ENCODE measurements around the gene PWP2. TPM values are rescaled to one million over a fixed set of nuclear protein-coding genes. Genes with fewer than 3 reads are reported as not detected.
"Not testable (repeated sequence)": the region's sequence is repeated elsewhere in the genome, so short reads cannot be mapped to it uniquely, and the experiment has no call there.

The PWP2 gene
- 10 to 100 TPM in 3 of 9 donors, 1 to 10 TPM in 6; 4.0 to 33.0 (median 5.8) TPM for total RNA-seq
- 1 to 10 TPM in 2 of 3 donors, under 1 TPM in 1; 0.09 to 5.7 (median 4.0) TPM for polyA plus RNA-seq
- long read RNA-seq, donor 1 = 0 reads
- long read RNA-seq, donor 2 = 0 reads
- long read RNA-seq, donor 3 = 0 reads
- long read RNA-seq, donor 4 = 0 reads
- long read RNA-seq, donor 5, partial matches to known transcripts = 1 of 5 reads
- long read RNA-seq, donor 5, other reads (novel, unspliced or antisense) = 2 of 5 reads
- long read RNA-seq, donor 6, transcript PWP2-201 (21 exons, 3,297 nt) = major isoform, 8 of 9 reads
- long read RNA-seq, donor 6, partial matches to known transcripts = 1 of 9 reads
- long read RNA-seq, donor 6, other reads (novel, unspliced or antisense) = 0 of 9 reads
- long read RNA-seq, donor 7 = 0 reads
- long read RNA-seq, donor 8, partial matches to known transcripts = 0 of 3 reads
- long read RNA-seq, donor 8, other reads (novel, unspliced or antisense) = 0 of 3 reads
- long read RNA-seq, donor 9, partial matches to known transcripts = 0 of 3 reads
- long read RNA-seq, donor 9, other reads (novel, unspliced or antisense) = 0 of 3 reads
- long read RNA-seq, donor 10 = 0 reads

GRCh38 chr21:44107026-44107501 lies at the start of gene PWP2:
PWP2 (plus strand) TSS chr21:44107399; CDS start chr21:44107417, 18 bp downstream.
- H3K27me3 ChIP-seq; H3K4me1 ChIP-seq (replicated peaks in 1 of 2); H3K9me3 ChIP-seq (replicated peaks in 1 of 3); intact Hi-C loops (cut with DNase I); H3K36me3 ChIP-seq (replicated peaks in 1 of 2): not testable (repeated sequence)
- peak within 1 kb of the TSS in 1 of 5 donors; percentile 69 for H3K27ac ChIP-seq
- H3K4me3 ChIP-seq = peak within 1 kb of the TSS in 1 of 4 donors; percentile 42
- peak; percentile 12 to 71 (median 27) for DNase-seq
- WGBS, 4 donors = 0% methylated on average over 13 of the region's 66 CpGs; no CpG with 5 or more reads in 3 of the 4 donors

GRCh38 chr21:44057960-44058651 lies 49.1 kb upstream of the PWP2 start:
- WGBS, 4 donors = 93 to 94% (median 94%) methylated on average over 15 of the region's 15 CpGs
- Histone ChIP-seq H3K4me3 (no peak overlapping the region), H3K27me3 (no peaks in the 10 kb centered on the region), H3K9me3 (replicated peaks in 1 of 3) (no peaks in the 10 kb centered on the region), H3K27ac (no peak overlapping the region), H3K4me1 (replicated peaks in 1 of 2) (no peaks in the 10 kb centered on the region), H3K36me3 (replicated peaks in 1 of 2) (peaks cover 0 to 17% of the 10 kb centered on the region in 2 donors)
- TF ChIP-seq POLR2A (IDR thresholded peaks at IDR 0.05) = no peak
- no peak for TF ChIP-seq CTCF (IDR thresholded peaks at IDR 0.05)
- intact Hi-C loops (cut with DNase I) = no loop called here
- DNase-seq = peak in 1 of 7 donors; percentile 30

GRCh38 chr21:44058652-44058964 lies 48.6 kb upstream of the PWP2 start:
- intact Hi-C loops (cut with DNase I) = no loop called here
- Histone ChIP-seq H3K4me3 (no peak overlapping the region), H3K36me3 (replicated peaks in 1 of 2) (peaks cover 0 to 22% of the 10 kb centered on the region in 2 donors), H3K4me1 (replicated peaks in 1 of 2) (no peaks in the 10 kb centered on the region), H3K27me3 (no peaks in the 10 kb centered on the region), H3K9me3 (replicated peaks in 1 of 3) (no peaks in the 10 kb centered on the region), H3K27ac (no peak overlapping the region)
- DNase-seq = peak in 1 of 7 donors; percentile 33
- TF ChIP-seq POLR2A (IDR thresholded peaks at IDR 0.05) = no peak
- 88 to 95% (median 95%) methylated on average over 12 of the region's 12 CpGs for WGBS, 4 donors

GRCh38 chr21:44058981-44059380 lies 48.2 kb upstream of the PWP2 start:
- intact Hi-C loops (cut with DNase I) = no loop called here
- 88 to 93% (median 91%) methylated on average over 17 of the region's 17 CpGs for WGBS, 4 donors
- peak in 1 of 7 donors; percentile 18 for DNase-seq
- no peak overlapping the region for H3K4me3 ChIP-seq
- peaks cover 0 to 26% of the 10 kb centered on the region in 2 donors for H3K36me3 ChIP-seq (replicated peaks in 1 of 2)
- TF ChIP-seq POLR2A (IDR thresholded peaks at IDR 0.05) (no peak), CTCF (IDR thresholded peaks at IDR 0.05) (no peak)
- H3K27ac ChIP-seq = no peak overlapping the region
- H3K9me3 ChIP-seq (replicated peaks in 1 of 3) = no peaks in the 10 kb centered on the region
- no peaks in the 10 kb centered on the region for H3K4me1 ChIP-seq (replicated peaks in 1 of 2)
- no peaks in the 10 kb centered on the region for H3K27me3 ChIP-seq

- H3K36me3 ChIP-seq (replicated peaks in 1 of 2) = peaks cover 0 to 31% of the 10 kb centered on the region in 2 donors
- peak in 1 of 7 donors; percentile 41 for DNase-seq
- H3K4me1 ChIP-seq (replicated peaks in 1 of 2) = no peaks in the 10 kb centered on the region
Observed at GRCh38 chr21:44059710-44060109, 47.5 kb upstream of the PWP2 start.

More at GRCh38 chr21:44059710-44060109, 47.5 kb upstream of the PWP2 start:
- Histone ChIP-seq H3K4me3 (no peak overlapping the region), H3K9me3 (replicated peaks in 1 of 3) (no peaks in the 10 kb centered on the region), H3K27ac (no peak overlapping the region), H3K27me3 (no peaks in the 10 kb centered on the region)
- intact Hi-C loops (cut with DNase I) = no loop called here
- no peak for TF ChIP-seq POLR2A (IDR thresholded peaks at IDR 0.05)
- TF ChIP-seq CTCF (IDR thresholded peaks at IDR 0.05) = no peak
- 91 to 96% (median 93%) methylated on average over 4 of the region's 4 CpGs for WGBS, 4 donors
